HG03196 (cell line): ENCODE data around the gene AWAT1.
"Not testable (repeated sequence)": the region's sequence is repeated elsewhere in the genome, so short reads cannot be mapped to it uniquely, and the experiment has no call there.

Experiments
- ATAC-seq: cut with Tn5 transposase; IDR thresholded peaks from one replicate; pipeline ENCODE4 v1.9.1; 2021; ENCODE audit not compliant: unreplicated experiment

Gene AWAT1

GRCh38 chrX:70260104-70260503 is 25.6 kb downstream of the AWAT1 start, which contains the start of gene P2RY4:
Gene P2RY4 (minus strand): TSS chrX:70260204. CDS start chrX:70259624, 580 bp downstream.
- no peak for ATAC-seq

DNA sequence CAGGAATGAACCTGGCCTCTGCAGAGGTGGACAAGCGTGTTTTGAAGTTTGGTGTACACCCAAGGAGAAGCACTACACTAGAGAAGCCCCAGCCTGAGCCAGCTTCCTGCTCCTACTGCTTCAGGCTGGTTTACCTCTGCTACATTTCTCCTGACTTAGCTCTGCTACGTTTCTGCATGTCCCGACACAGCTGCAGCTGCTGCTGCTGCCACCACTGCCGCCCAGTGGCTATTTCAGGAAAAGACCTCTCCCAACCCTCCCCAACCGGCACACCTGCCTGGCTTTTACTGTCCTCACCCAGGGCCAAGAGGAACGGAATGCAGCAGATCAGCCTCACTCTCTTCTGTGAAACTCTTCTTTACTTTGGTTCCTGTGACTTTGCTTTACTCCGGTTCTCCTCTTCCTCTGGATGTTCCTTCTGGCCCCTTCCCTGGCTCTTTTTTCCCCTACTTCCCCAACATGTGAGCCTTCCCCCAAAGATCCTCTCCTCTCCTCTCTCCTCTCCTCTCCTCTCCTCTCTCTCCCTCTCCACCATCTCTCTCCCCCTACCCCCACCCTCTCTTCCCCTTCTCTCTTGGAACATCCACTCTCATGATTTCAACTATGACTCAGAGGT is 28.6 kb downstream of the AWAT1 start:
- no peak for ATAC-seq

GRCh38 chrX:70264784-70265183 is 30.3 kb downstream of the AWAT1 start:
- no peak for ATAC-seq

DNA sequence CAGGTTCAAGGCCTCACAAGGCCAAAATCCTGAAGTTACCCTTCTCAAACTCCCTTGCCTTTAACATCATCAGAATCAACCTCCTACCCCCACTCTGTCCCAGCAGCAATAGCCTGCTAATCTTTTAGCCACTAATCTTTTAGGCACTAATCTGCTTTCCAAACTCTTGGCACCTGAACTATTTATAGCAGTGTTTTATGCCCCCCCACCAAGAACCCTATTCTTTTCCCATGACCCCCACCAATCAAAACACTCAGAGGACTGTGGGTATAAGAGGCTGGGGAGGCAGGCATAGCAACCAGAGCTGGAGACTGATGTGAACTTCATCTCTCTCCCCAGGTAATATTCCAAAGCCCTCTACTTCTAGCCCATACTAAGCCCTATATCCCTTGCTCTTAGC is 33.6 kb downstream of the AWAT1 start, which contains the start of gene ARR3:
Gene ARR3, plus strand, starts transcription at position 301 of the 400 bp plus-strand sequence. CDS start 1,052 bp downstream, outside the sequence.
- ATAC-seq = no peak

DNA sequence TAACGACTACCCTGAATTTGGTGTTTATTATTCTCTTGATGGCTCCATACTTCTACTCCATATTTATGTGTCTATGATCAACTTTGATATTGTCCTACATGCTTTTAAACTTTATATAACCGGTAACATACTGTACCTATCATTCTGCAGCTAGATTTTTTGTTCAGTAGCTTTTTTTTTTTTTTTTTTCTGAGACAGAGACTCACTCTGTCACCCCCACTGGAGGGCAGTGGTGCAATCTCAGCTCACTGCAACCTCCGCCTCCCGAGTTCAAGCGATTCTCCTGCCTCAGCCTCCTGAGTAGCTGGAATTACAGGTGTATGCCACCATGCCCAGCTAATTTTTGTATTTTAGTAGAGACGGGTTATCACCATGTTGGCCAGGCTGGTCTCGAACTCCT is 39.6 kb downstream of the AWAT1 start:
- ATAC-seq = not testable (repeated sequence)

GRCh38 chrX:70279081-70279480 is 44.6 kb downstream of the AWAT1 start:
- ATAC-seq = no peak

DNA sequence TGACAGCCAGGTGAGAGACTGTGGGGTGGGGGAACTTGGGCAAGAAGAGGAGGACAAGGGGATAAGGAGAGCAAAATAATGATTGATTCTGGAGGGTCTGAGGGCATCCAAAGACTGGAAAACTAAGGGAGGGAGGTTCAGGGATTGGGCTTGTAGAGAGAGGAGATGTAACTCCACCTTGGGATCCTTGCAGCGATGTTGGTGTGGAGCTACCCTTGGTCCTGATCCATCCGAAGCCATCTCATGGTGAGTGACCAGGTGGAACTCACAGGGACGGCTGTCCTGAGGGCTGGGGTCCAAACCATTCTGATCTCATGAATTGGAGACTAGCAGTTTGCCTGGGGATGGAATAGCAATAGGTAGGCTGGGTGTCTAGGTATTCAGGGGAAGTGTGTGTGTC is 46.1 kb downstream of the AWAT1 start:
- no peak for ATAC-seq

- no peak for ATAC-seq
These were observed 47.5 kb downstream of the AWAT1 start, which contains the start of gene RAB41 for GRCh38 chrX:70281951-70282350. Gene RAB41 (plus strand): TSS chrX:70282172. CDS start chrX:70282218, 46 bp downstream.

- ATAC-seq = no peak
These were observed 54.8 kb downstream of the AWAT1 start for GRCh38 chrX:70289168-70289792.
